HepG2 (cell line): Measurements from ENCODE around the gene BLMH. TPM values are rescaled to one million over a fixed set of nuclear protein-coding genes. Genes with fewer than 3 reads are reported as not detected.

ENCODE experiments used
- ARHGAP35 ChIP-seq: sonication (generic); formaldehyde crosslinking; IDR thresholded peaks from 2 replicates; pipeline ENCODE4 v1.9.0; 2022; ENCODE audit warnings: mild to moderate bottlenecking, inconsistent platforms, moderate library complexity, missing genetic modification reagents, borderline replicate concordance
- FOXA1 ChIP-seq, 2 experiments: fragments of 450-650 bp in 1 of 2; sonication (generic) in 1 of 2; formaldehyde crosslinking in 1 of 2; IDR thresholded peaks; 2 replicates each; pipeline versions ENCODE4 v1.4.0 to v1.6.1; 2016 to 2020; ENCODE audit warnings: missing genetic modification reagents in 1 of 2
- HNF4G ChIP-seq, 2 experiments: sonication (generic) in 1 of 2; formaldehyde crosslinking in 1 of 2; IDR thresholded peaks; 2 replicates each; pipeline versions ENCODE4 v1.4.0 to v1.6.1; 2011 to 2020; ENCODE audit warnings: borderline replicate concordance in 2 of 2, low read depth in 2 of 2, mild to moderate bottlenecking in 2 of 2, low read length in 1 of 2, missing genetic modification reagents in 1 of 2, moderate library complexity in 1 of 2
- HOXA3 ChIP-seq: sonication (generic); formaldehyde crosslinking; IDR thresholded peaks from 2 replicates; pipeline ENCODE4 v1.5.0; 2020; ENCODE audit warnings: missing genetic modification reagents
- IRF2 ChIP-seq: IDR thresholded peaks from 2 replicates; pipeline ENCODE4 v1.6.1; 2018; ENCODE audit warnings: missing genetic modification reagents, missing compliant biosample characterization
- LCORL ChIP-seq, 2 experiments: fragments of 450-650 bp in 1 of 2; sonication (generic) in 1 of 2; formaldehyde crosslinking in 1 of 2; IDR thresholded peaks; 2 replicates each; pipeline versions ENCODE4 v1.5.0 to v1.6.1; 2017 to 2020; ENCODE audit warnings: antibody characterized with exemption in 1 of 2, missing genetic modification reagents in 1 of 2
- MED1 ChIP-seq: sonication (generic); formaldehyde crosslinking; IDR thresholded peaks from 2 replicates; pipeline ENCODE4 v1.4.0; 2020; ENCODE audit warnings: missing genetic modification reagents
- NR2C2 ChIP-seq: sonication (generic); formaldehyde crosslinking; IDR thresholded peaks from 2 replicates; pipeline ENCODE4 v1.4.0; 2020; ENCODE audit warnings: missing genetic modification reagents, mild to moderate bottlenecking, moderate library complexity, borderline replicate concordance
- NR2F2 ChIP-seq: IDR thresholded peaks from 2 replicates; pipeline ENCODE4 v1.6.1; 2012; ENCODE audit warnings: low read depth, inconsistent platforms, borderline replicate concordance
- RARA ChIP-seq: IDR thresholded peaks from 2 replicates; pipeline ENCODE4 v1.6.1; 2016; ENCODE audit warnings: missing genetic modification reagents, missing compliant biosample characterization
- SALL1 ChIP-seq: sonication (generic); formaldehyde crosslinking; IDR thresholded peaks from 2 replicates; pipeline ENCODE4 v1.8.0; 2022; ENCODE audit warnings: mild to moderate bottlenecking, missing genetic modification reagents
- SIN3A ChIP-seq: IDR thresholded peaks from 2 replicates; pipeline ENCODE4 v1.6.1; 2011; ENCODE audit warnings: low read depth, mild to moderate bottlenecking, control low read depth, low read length, borderline replicate concordance
- SOX5 ChIP-seq: IDR thresholded peaks from 2 replicates; pipeline ENCODE4 v1.6.1; 2016; ENCODE audit warnings: borderline replicate concordance
- ZBTB3 ChIP-seq: sonication (generic); formaldehyde crosslinking; IDR thresholded peaks from 2 replicates; pipeline ENCODE4 v1.4.0; 2020; ENCODE audit warnings: low read depth, mild to moderate bottlenecking, moderate library complexity, missing genetic modification reagents, borderline replicate concordance
- ZFP36L1 ChIP-seq: sonication (generic); formaldehyde crosslinking; IDR thresholded peaks from 2 replicates; pipeline ENCODE4 v1.8.0; 2022; ENCODE audit warnings: mild to moderate bottlenecking, missing genetic modification reagents, moderate library complexity
- ZNF441 ChIP-seq: sonication (generic); formaldehyde crosslinking; IDR thresholded peaks from 2 replicates; pipeline ENCODE4 v1.7.0; 2021; ENCODE audit warnings: missing genetic modification reagents, borderline replicate concordance
- ZNF607 ChIP-seq: sonication (generic); formaldehyde crosslinking; IDR thresholded peaks from 2 replicates; pipeline ENCODE4 v1.5.1; 2020; ENCODE audit warnings: missing genetic modification reagents, mild to moderate bottlenecking, borderline replicate concordance
- ZNF746 ChIP-seq: sonication (generic); formaldehyde crosslinking; IDR thresholded peaks from 2 replicates; pipeline ENCODE4 v1.8.0; 2022; ENCODE audit warnings: mild to moderate bottlenecking, missing genetic modification reagents
- ZNF775 ChIP-seq: sonication (generic); formaldehyde crosslinking; IDR thresholded peaks from 2 replicates; pipeline ENCODE4 v1.4.0; 2020; ENCODE audit warnings: missing genetic modification reagents, mild to moderate bottlenecking, moderate library complexity, borderline replicate concordance
- ZNF850 ChIP-seq: sonication (generic); formaldehyde crosslinking; conservative IDR thresholded peaks from 2 replicates; pipeline ENCODE4 v1.9.0; 2021; ENCODE audit warnings: mild to moderate bottlenecking, missing genetic modification reagents
- polyA plus RNA-seq, 8 experiments: library from polyadenylated mRNA; depleted of rRNA in 3 of 8; stranded (reverse) in 7 of 8; unstranded in 1 of 8; fragments of >200 nt; fragmentation: Illumina TruSeq in 4 of 8; extraction: Trizol in 4 of 8; gene quantifications; 2 replicates each; pipeline versions ENCODE4 v1.2.1 to v1.2.3, GENCODE V29; 2011 to 2016; ENCODE audit warnings: low read depth in 4 of 8, missing spikeins in 1 of 8, mixed read lengths in 1 of 8; ENCODE audit not compliant: insufficient read depth in 1 of 8
- total RNA-seq, 5 experiments: library from RNA; depleted of rRNA; stranded (reverse); fragments of >200 nt; fragmentation: Illumina TruSeq; extraction: Trizol; gene quantifications; 2 replicates each; pipeline ENCODE4 v1.2.3, GENCODE V29; 2016; ENCODE audit warnings: low read depth in 1 of 5
- TF ChIP-seq, protein P1 (sequence below): fragments of 450-650 bp; IDR thresholded peaks from 2 replicates; pipeline ENCODE4 v1.6.1; 2017; ENCODE audit warnings: mild to moderate bottlenecking
- TF ChIP-seq, protein P2 (sequence below): sonication (generic); formaldehyde crosslinking; IDR thresholded peaks from 2 replicates; pipeline ENCODE4 v1.5.0; 2020; ENCODE audit warnings: mild to moderate bottlenecking, missing genetic modification reagents
- TF ChIP-seq, protein P3 (sequence below): sonication (generic); formaldehyde crosslinking; IDR thresholded peaks from 2 replicates; pipeline ENCODE4 v1.4.0; 2020; ENCODE audit warnings: missing genetic modification reagents

Gene BLMH
- total and polyA plus RNA-seq, 2 of the 13 experiments (the other 11 are each of a cell fraction or from before 2014, with no cell fraction given) = 12.1 to 41.0 TPM

DNA sequence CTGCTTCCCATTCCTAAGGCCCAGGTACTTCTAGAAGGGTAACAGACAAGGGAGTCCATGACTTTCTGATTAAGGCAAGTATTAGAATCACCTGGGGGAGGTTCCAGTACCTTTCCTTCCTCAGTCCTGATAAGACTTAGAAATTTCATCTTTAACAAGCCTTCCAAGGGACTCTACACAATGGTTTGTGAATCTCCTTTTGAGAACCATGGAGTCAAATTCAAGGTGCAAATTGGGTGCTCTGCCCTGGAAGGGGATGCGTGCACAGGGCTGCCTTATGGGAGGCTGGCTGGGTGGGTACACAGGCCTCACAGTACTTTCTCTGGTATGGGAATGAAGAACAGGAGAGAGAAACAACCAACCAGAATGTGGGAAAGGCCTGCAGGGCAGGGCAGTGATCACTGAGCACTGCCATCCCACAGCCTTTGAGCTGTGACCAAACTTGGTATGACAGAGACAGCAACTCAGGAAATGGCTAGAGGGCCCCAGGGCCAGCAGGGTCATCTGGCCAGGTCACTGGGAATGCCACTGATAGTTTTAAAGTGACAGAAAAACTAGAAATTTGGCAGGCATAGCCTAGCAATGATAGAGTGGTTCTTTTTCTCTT, 45.8 kb upstream of the BLMH start (continued):
- TF ChIP-seq SALL1 (CRISPR knock-in tag) (peak; percentile 90), HNF4G (IDR thresholded peaks at IDR 0.05; ENCODE audit: borderline replicate concordance, low read depth, low read length) (peak; percentile 65; the same call in 1 of the 2 replicates), HNF4G (CRISPR knock-in tag; IDR thresholded peaks at IDR 0.05; ENCODE audit: borderline replicate concordance, low read depth) (no peak; the same call in 1 of the 2 replicates), ZNF607 (peak; percentile 60; the same call in 1 of the 2 replicates), IRF2 (CRISPR knock-in tag) (peak; percentile 82; the same call in 1 of the 2 replicates), LCORL (IDR thresholded peaks at IDR 0.05) (no peak), LCORL (CRISPR knock-in tag; IDR thresholded peaks at IDR 0.05) (peak; percentile 89; the same call in 1 of the 2 replicates), ZNF850 (CRISPR knock-in tag) (no peak), ARHGAP35 (CRISPR knock-in tag) (no peak), ZFP36L1 (no peak), ZNF775 (CRISPR knock-in tag) (0 out of 2 replicates have a peak, but pooled peaks have one; percentile 43), FOXA1 (IDR thresholded peaks at IDR 0.05) (no peak), FOXA1 (CRISPR knock-in tag; IDR thresholded peaks at IDR 0.05) (peak; percentile 48), ZBTB3 (CRISPR knock-in tag) (0 out of 2 replicates have a peak, but pooled peaks have one; percentile 41), MED1 (CRISPR knock-in tag) (peak; percentile 86), SOX5 (peak; percentile 69), ZNF441 (CRISPR knock-in tag) (peak; percentile 12; the same call in 1 of the 2 replicates), ZNF746 (peak; percentile 30; the same call in 1 of the 2 replicates), RARA (CRISPR knock-in tag) (peak; percentile 96), HOXA3 (CRISPR knock-in tag) (peak; percentile 75; the same call in 1 of the 2 replicates), NR2F2 (peak; percentile 85), SIN3A (0 out of 2 replicates have a peak, but pooled peaks have one; percentile 60), NR2C2 (CRISPR knock-in tag) (peak; percentile 83)
- TF ChIP-seq, protein P1, sequence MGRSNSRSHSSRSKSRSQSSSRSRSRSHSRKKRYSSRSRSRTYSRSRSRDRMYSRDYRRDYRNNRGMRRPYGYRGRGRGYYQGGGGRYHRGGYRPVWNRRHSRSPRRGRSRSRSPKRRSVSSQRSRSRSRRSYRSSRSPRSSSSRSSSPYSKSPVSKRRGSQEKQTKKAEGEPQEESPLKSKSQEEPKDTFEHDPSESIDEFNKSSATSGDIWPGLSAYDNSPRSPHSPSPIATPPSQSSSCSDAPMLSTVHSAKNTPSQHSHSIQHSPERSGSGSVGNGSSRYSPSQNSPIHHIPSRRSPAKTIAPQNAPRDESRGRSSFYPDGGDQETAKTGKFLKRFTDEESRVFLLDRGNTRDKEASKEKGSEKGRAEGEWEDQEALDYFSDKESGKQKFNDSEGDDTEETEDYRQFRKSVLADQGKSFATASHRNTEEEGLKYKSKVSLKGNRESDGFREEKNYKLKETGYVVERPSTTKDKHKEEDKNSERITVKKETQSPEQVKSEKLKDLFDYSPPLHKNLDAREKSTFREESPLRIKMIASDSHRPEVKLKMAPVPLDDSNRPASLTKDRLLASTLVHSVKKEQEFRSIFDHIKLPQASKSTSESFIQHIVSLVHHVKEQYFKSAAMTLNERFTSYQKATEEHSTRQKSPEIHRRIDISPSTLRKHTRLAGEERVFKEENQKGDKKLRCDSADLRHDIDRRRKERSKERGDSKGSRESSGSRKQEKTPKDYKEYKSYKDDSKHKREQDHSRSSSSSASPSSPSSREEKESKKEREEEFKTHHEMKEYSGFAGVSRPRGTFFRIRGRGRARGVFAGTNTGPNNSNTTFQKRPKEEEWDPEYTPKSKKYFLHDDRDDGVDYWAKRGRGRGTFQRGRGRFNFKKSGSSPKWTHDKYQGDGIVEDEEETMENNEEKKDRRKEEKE = no peak
- TF ChIP-seq, protein P2, sequence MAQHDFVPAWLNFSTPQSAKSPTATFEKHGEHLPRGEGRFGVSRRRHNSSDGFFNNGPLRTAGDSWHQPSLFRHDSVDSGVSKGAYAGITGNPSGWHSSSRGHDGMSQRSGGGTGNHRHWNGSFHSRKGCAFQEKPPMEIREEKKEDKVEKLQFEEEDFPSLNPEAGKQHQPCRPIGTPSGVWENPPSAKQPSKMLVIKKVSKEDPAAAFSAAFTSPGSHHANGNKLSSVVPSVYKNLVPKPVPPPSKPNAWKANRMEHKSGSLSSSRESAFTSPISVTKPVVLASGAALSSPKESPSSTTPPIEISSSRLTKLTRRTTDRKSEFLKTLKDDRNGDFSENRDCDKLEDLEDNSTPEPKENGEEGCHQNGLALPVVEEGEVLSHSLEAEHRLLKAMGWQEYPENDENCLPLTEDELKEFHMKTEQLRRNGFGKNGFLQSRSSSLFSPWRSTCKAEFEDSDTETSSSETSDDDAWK = no peak
- TF ChIP-seq, protein P3, sequence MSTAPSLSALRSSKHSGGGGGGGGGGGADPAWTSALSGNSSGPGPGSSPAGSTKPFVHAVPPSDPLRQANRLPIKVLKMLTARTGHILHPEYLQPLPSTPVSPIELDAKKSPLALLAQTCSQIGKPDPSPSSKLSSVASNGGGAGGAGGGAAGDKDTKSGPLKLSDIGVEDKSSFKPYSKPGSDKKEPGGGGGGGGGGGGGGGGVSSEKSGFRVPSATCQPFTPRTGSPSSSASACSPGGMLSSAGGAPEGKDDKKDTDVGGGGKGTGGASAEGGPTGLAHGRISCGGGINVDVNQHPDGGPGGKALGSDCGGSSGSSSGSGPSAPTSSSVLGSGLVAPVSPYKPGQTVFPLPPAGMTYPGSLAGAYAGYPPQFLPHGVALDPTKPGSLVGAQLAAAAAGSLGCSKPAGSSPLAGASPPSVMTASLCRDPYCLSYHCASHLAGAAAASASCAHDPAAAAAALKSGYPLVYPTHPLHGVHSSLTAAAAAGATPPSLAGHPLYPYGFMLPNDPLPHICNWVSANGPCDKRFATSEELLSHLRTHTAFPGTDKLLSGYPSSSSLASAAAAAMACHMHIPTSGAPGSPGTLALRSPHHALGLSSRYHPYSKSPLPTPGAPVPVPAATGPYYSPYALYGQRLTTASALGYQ (CRISPR knock-in tag) = no peak
